ENCODE data around the gene TMEM123. TPM values are rescaled to one million over a fixed set of nuclear protein-coding genes. Genes with fewer than 3 reads are reported as not detected.

Gene TMEM123
- total RNA-seq, 1 experiment from 2014 or later = 236 TPM

- TF ChIP-seq, protein P1, sequence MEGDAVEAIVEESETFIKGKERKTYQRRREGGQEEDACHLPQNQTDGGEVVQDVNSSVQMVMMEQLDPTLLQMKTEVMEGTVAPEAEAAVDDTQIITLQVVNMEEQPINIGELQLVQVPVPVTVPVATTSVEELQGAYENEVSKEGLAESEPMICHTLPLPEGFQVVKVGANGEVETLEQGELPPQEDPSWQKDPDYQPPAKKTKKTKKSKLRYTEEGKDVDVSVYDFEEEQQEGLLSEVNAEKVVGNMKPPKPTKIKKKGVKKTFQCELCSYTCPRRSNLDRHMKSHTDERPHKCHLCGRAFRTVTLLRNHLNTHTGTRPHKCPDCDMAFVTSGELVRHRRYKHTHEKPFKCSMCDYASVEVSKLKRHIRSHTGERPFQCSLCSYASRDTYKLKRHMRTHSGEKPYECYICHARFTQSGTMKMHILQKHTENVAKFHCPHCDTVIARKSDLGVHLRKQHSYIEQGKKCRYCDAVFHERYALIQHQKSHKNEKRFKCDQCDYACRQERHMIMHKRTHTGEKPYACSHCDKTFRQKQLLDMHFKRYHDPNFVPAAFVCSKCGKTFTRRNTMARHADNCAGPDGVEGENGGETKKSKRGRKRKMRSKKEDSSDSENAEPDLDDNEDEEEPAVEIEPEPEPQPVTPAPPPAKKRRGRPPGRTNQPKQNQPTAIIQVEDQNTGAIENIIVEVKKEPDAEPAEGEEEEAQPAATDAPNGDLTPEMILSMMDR (IDR thresholded peaks at IDR 0.05; ENCODE audit: unreplicated experiment) = no peak
- Mint-ChIP-seq H3K27ac (ENCODE audit: unreplicated experiment) (no peak overlapping the region), H3K9me3 (ENCODE audit: low read depth, unreplicated experiment) (no peaks in the 10 kb centered on the region), H3K36me3 (ENCODE audit: insufficient read depth, unreplicated experiment) (peaks cover 4% of the 10 kb centered on the region), H3K27me3 (ENCODE audit: unreplicated experiment) (no peaks in the 10 kb centered on the region), H3K4me3 (ENCODE audit: low read depth, unreplicated experiment) (no peak overlapping the region), H3K4me1 (ENCODE audit: low read depth, unreplicated experiment) (peaks cover 55% of the 10 kb centered on the region)
- no TSS peak for BruUV-seq (replicated peaks)
- DNase-seq = no peak
- CTCF ChIA-PET = no interaction called here
- intact Hi-C loops (cut with micrococcal nuclease; ENCODE audit: unreplicated experiment) = no loop called here
Observed at GRCh38 chr11:102458548-102458947, 6.0 kb upstream of the TMEM123 start.

DNA sequence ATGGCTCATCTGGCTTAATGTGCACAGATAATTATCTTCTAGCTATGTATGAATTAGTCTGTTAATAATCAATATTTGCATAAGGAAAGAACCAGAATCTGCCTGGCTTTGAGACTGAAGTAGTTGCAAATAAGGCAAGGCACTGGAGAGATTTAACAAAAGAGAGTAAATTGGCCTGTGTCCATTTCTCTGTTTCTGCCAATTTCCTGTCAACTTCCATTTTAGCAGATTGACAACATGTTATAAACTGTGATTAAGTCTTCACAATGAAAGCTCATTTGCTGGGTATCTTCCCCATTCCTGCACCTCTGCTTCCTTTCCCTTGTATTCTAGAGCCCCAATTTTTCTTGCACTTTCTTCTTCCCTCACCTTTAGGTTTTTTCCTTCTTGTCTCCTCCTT, 5.3 kb upstream of the TMEM123 start:
- H3K9me3 Mint-ChIP-seq (ENCODE audit: low read depth, unreplicated experiment) = no peaks in the 10 kb centered on the region
- TF ChIP-seq, protein P1 (IDR thresholded peaks at IDR 0.05; ENCODE audit: unreplicated experiment) = no peak
- DNase-seq = no peak
- BruUV-seq (replicated peaks) = no TSS peak
- peaks cover 10% of the 10 kb centered on the region for H3K36me3 Mint-ChIP-seq (ENCODE audit: insufficient read depth, unreplicated experiment)
- H3K4me1 Mint-ChIP-seq (ENCODE audit: low read depth, unreplicated experiment) = peaks cover 55% of the 10 kb centered on the region
- H3K27ac Mint-ChIP-seq (ENCODE audit: unreplicated experiment) = no peak overlapping the region
- H3K4me3 Mint-ChIP-seq (ENCODE audit: low read depth, unreplicated experiment) = no peak overlapping the region
- CTCF ChIA-PET = no interaction called here
- intact Hi-C loops (cut with micrococcal nuclease; ENCODE audit: unreplicated experiment) = no loop called here
- no peaks in the 10 kb centered on the region for H3K27me3 Mint-ChIP-seq (ENCODE audit: unreplicated experiment)

- H3K27ac Mint-ChIP-seq (ENCODE audit: unreplicated experiment) = no peak overlapping the region
- H3K27me3 Mint-ChIP-seq (ENCODE audit: unreplicated experiment) = no peaks in the 10 kb centered on the region
- H3K9me3 Mint-ChIP-seq (ENCODE audit: low read depth, unreplicated experiment) = no peaks in the 10 kb centered on the region
- intact Hi-C loops (cut with micrococcal nuclease; ENCODE audit: unreplicated experiment) = no loop called here
- CTCF ChIA-PET = no interaction called here
- peaks cover 55% of the 10 kb centered on the region for H3K4me1 Mint-ChIP-seq (ENCODE audit: low read depth, unreplicated experiment)
- no peak overlapping the region for H3K4me3 Mint-ChIP-seq (ENCODE audit: low read depth, unreplicated experiment)
- no TSS peak for BruUV-seq (replicated peaks)
- peaks cover 17% of the 10 kb centered on the region for H3K36me3 Mint-ChIP-seq (ENCODE audit: insufficient read depth, unreplicated experiment)
- no peak for DNase-seq
- TF ChIP-seq, protein P1 (IDR thresholded peaks at IDR 0.05; ENCODE audit: unreplicated experiment) = no peak
Observed at GRCh38 chr11:102457056-102457677, 4.6 kb upstream of the TMEM123 start.

DNA sequence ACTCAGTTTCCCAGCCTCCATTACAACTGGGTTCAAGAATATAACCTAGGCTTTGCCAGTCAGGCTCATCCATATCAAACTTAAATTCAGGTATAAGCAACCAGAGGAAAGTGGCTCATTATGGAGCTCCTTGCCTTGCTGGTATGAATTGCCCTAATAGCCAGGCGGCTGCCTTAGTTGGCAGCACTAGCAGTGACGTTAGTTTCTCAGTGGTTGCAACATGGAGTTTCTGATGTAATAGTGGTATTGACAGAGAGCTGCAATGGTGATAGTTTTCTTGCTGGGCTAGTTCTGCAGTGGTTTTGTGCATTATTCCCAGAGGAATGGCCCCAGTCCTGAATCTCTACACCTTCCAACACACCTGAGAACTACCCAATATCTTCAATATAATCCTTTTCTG, 3.8 kb upstream of the TMEM123 start:
- Mint-ChIP-seq H3K36me3 (ENCODE audit: insufficient read depth, unreplicated experiment) (peaks cover 25% of the 10 kb centered on the region), H3K9me3 (ENCODE audit: low read depth, unreplicated experiment) (no peaks in the 10 kb centered on the region), H3K4me1 (ENCODE audit: low read depth, unreplicated experiment) (peaks cover 51% of the 10 kb centered on the region), H3K4me3 (ENCODE audit: low read depth, unreplicated experiment) (no peak overlapping the region), H3K27ac (ENCODE audit: unreplicated experiment) (no peak overlapping the region), H3K27me3 (ENCODE audit: unreplicated experiment) (no peaks in the 10 kb centered on the region)
- BruUV-seq (replicated peaks) = no TSS peak
- CTCF ChIA-PET = no interaction called here
- DNase-seq = no peak
- TF ChIP-seq, protein P1 (IDR thresholded peaks at IDR 0.05; ENCODE audit: unreplicated experiment) = no peak
- intact Hi-C loops (cut with micrococcal nuclease; ENCODE audit: unreplicated experiment) = no loop called here

Measured in Calu3 (cell line).